HUES64 (cell line): Measurements from ENCODE around the gene TBX3.

Source experiments
- H3K27ac ChIP-seq: 2 replicates; pipeline ENCODE4 v1.7.0; 2013; ENCODE audit warnings: low read depth, low read length, inconsistent platforms
- H3K27me3 ChIP-seq: 2 replicates; pipeline ENCODE4 v1.6.1; 2013; ENCODE audit warnings: mild to moderate bottlenecking, low read length; ENCODE audit not compliant: insufficient read depth
- H3K36me3 ChIP-seq: 2 replicates; pipeline ENCODE4 v1.6.1; 2013; ENCODE audit warnings: mild to moderate bottlenecking, low read length; ENCODE audit not compliant: insufficient read depth
- H3K4me1 ChIP-seq: 2 replicates; pipeline ENCODE4 v1.6.1; 2013; ENCODE audit warnings: mild to moderate bottlenecking, low read length, moderate library complexity; ENCODE audit not compliant: insufficient read depth
- H3K4me3 ChIP-seq: 2 replicates; pipeline ENCODE4 v1.5.1; 2013; ENCODE audit warnings: mild to moderate bottlenecking, low read length, moderate library complexity
- H3K9ac ChIP-seq: 2 replicates; pipeline ENCODE4 v1.6.1; 2013; ENCODE audit warnings: mild to moderate bottlenecking, low read depth, low read length
- H3K9me3 ChIP-seq: 2 replicates; pipeline ENCODE4 v1.6.1; 2013; ENCODE audit warnings: low read depth, low read length; ENCODE audit not compliant: insufficient read depth
- WGBS: fragments of 150-250, 120-280 bp; methylation state at CpG from one replicate; pipeline ENCODE4 v1.1.7; 2013; ENCODE audit warnings: missing lambda C conversion rate; 5-methylcytosine and 5-hydroxymethylcytosine counted together

The TBX3 gene

GRCh38 chr12:114655934-114656749 lies 27.8 kb downstream of the TBX3 start:
- Histone ChIP-seq H3K27ac (no peak overlapping the region; the same call in 1 of the 2 replicates), H3K27me3 (peaks cover 60% of the 10 kb centered on the region; the same call in 1 of the 2 replicates), H3K9ac (no peak overlapping the region), H3K4me1 (peaks cover 36% of the 10 kb centered on the region), H3K4me3 (no peak overlapping the region), H3K36me3 (no peaks in the 10 kb centered on the region), H3K9me3 (no peaks in the 10 kb centered on the region)
- WGBS, result 72% methylated on average over 12 of the region's 12 CpGs

GRCh38 chr12:114649585-114649984 lies 34.4 kb downstream of the TBX3 start:
- Histone ChIP-seq H3K27ac (no peak overlapping the region; the same call in 1 of the 2 replicates), H3K9ac (no peak overlapping the region), H3K4me1 (peaks cover 5% of the 10 kb centered on the region; the same call in 1 of the 2 replicates), H3K4me3 (no peak overlapping the region), H3K27me3 (peaks cover 14% of the 10 kb centered on the region; the same call in 1 of the 2 replicates), H3K9me3 (no peaks in the 10 kb centered on the region), H3K36me3 (no peaks in the 10 kb centered on the region)
- WGBS, result 47% methylated on average over 10 of the region's 10 CpGs

- no peaks in the 10 kb centered on the region for H3K9me3 ChIP-seq
- 86% methylated on average over 3 of the region's 3 CpGs for WGBS
These were observed 35.3 kb downstream of the TBX3 start for GRCh38 chr12:114648711-114649110.

GRCh38 chr12:114638790-114639435 lies 45.1 kb downstream of the TBX3 start:
- Histone ChIP-seq H3K9me3 (no peaks in the 10 kb centered on the region), H3K27ac (no peak overlapping the region)
- 56% methylated on average over 5 of the region's 6 CpGs for whole genome bisulfite sequencing

More at GRCh38 chr12:114648711-114649110, 35.3 kb downstream of the TBX3 start:
- no peak overlapping the region for H3K9ac ChIP-seq
- H3K27me3 ChIP-seq, result peaks cover 8% of the 10 kb centered on the region; the same call in 1 of the 2 replicates
- H3K4me3 ChIP-seq, result no peak overlapping the region
- H3K4me1 ChIP-seq, result peaks cover 5% of the 10 kb centered on the region; the same call in 1 of the 2 replicates
- no peak overlapping the region for H3K27ac ChIP-seq
- no peaks in the 10 kb centered on the region for H3K36me3 ChIP-seq

GRCh38 chr12:114636723-114637480 lies 47.1 kb downstream of the TBX3 start:
- no peaks in the 10 kb centered on the region for H3K9me3 ChIP-seq
- WGBS, result 65% methylated on average over 15 of the region's 15 CpGs
- no peak overlapping the region for H3K9ac ChIP-seq
- no peaks in the 10 kb centered on the region; the same call in 1 of the 2 replicates for H3K27me3 ChIP-seq
- H3K4me1 ChIP-seq, result peaks cover 25% of the 10 kb centered on the region
- H3K36me3 ChIP-seq, result no peaks in the 10 kb centered on the region
- H3K27ac ChIP-seq, result no peak overlapping the region
- H3K4me3 ChIP-seq, result no peak overlapping the region

More at GRCh38 chr12:114638790-114639435, 45.1 kb downstream of the TBX3 start:
- H3K9ac ChIP-seq, result no peak overlapping the region
- H3K36me3 ChIP-seq, result no peaks in the 10 kb centered on the region
- no peaks in the 10 kb centered on the region; the same call in 1 of the 2 replicates for H3K27me3 ChIP-seq
- H3K4me1 ChIP-seq, result peaks cover 25% of the 10 kb centered on the region
- H3K4me3 ChIP-seq, result no peak overlapping the region

GRCh38 chr12:114631242-114631641 lies 52.7 kb downstream of the TBX3 start:
- no peak overlapping the region for H3K27ac ChIP-seq
- WGBS, result 75% methylated on average over 5 of the region's 7 CpGs
- no peaks in the 10 kb centered on the region for H3K9me3 ChIP-seq
- H3K27me3 ChIP-seq, result no peaks in the 10 kb centered on the region
- no peak overlapping the region for H3K4me3 ChIP-seq
- no peaks in the 10 kb centered on the region; the same call in 1 of the 2 replicates for H3K4me1 ChIP-seq
- no peaks in the 10 kb centered on the region for H3K36me3 ChIP-seq
- H3K9ac ChIP-seq, result no peak overlapping the region

GRCh38 chr12:114628199-114628598 lies 55.8 kb downstream of the TBX3 start:
- H3K27ac ChIP-seq, result no peak overlapping the region
- H3K9me3 ChIP-seq, result no peaks in the 10 kb centered on the region
- no peaks in the 10 kb centered on the region; the same call in 1 of the 2 replicates for H3K4me1 ChIP-seq
- no peaks in the 10 kb centered on the region for H3K27me3 ChIP-seq
- no peak overlapping the region for H3K9ac ChIP-seq
- 47% methylated on average over 3 of the region's 5 CpGs for WGBS
- no peak overlapping the region for H3K4me3 ChIP-seq
- H3K36me3 ChIP-seq, result no peaks in the 10 kb centered on the region

- H3K27me3 ChIP-seq, result no peaks in the 10 kb centered on the region
- no peaks in the 10 kb centered on the region for H3K9me3 ChIP-seq
- H3K27ac ChIP-seq, result no peak overlapping the region
- no peak overlapping the region for H3K9ac ChIP-seq
- H3K4me1 ChIP-seq, result no peaks in the 10 kb centered on the region; the same call in 1 of the 2 replicates
- no peaks in the 10 kb centered on the region for H3K36me3 ChIP-seq
- no peak overlapping the region for H3K4me3 ChIP-seq
These were observed 56.6 kb downstream of the TBX3 start for GRCh38 chr12:114627393-114627792.

GRCh38 chr12:114625294-114625851 lies 58.6 kb downstream of the TBX3 start:
- WGBS, result 54% methylated on average over 7 of the region's 7 CpGs
- H3K9ac ChIP-seq, result no peak overlapping the region
- no peak overlapping the region for H3K4me3 ChIP-seq
- no peaks in the 10 kb centered on the region for H3K36me3 ChIP-seq
- H3K4me1 ChIP-seq, result no peaks in the 10 kb centered on the region; the same call in 1 of the 2 replicates
- no peak overlapping the region for H3K27ac ChIP-seq
- no peaks in the 10 kb centered on the region for H3K9me3 ChIP-seq
- H3K27me3 ChIP-seq, result peaks cover 3% of the 10 kb centered on the region; the same call in 1 of the 2 replicates

- peaks cover 3% of the 10 kb centered on the region; the same call in 1 of the 2 replicates for H3K27me3 ChIP-seq
- H3K4me1 ChIP-seq, result no peaks in the 10 kb centered on the region; the same call in 1 of the 2 replicates
- no peaks in the 10 kb centered on the region for H3K9me3 ChIP-seq
- H3K27ac ChIP-seq, result no peak overlapping the region
- no peak overlapping the region for H3K9ac ChIP-seq
- H3K36me3 ChIP-seq, result no peaks in the 10 kb centered on the region
- no peak overlapping the region for H3K4me3 ChIP-seq
These were observed 60.2 kb downstream of the TBX3 start for GRCh38 chr12:114623737-114624136.
